T-helper 1 cell treated with Interleukin-12 subunit alpha and Interleukin-12 subunit beta and Interleukin-4 antibody, amounts not matched to agents 30 ng/mL and 1 ng/mL, for 36 hours (primary cell): ENCODE results near the gene NEAT1. TPM values are rescaled to one million over a fixed set of nuclear protein-coding genes. Genes with fewer than 3 reads are reported as not detected.

ENCODE experiments used
- intact Hi-C: fragments of 100-400 bp; cut with micrococcal nuclease; formaldehyde crosslinking; loops from one replicate; pipeline ENCODE4 v1.15.1; 2024
- total RNA-seq: library from RNA; stranded (reverse); gene quantifications from 2 replicates; pipeline ENCODE4 v1.2.3, GENCODE V29; 2022

The NEAT1 gene
- total RNA-seq, 1 donor from 2014 or later, result 1,002 TPM

- intact Hi-C loops, result loop anchor here (1.0 kb wide), 1 partner anchor 21 kb away; no protein-coding TSS in a partner anchor
Observed at GRCh38 chr11:65476632-65477148, 54.1 kb downstream of the NEAT1 start.

DNA sequence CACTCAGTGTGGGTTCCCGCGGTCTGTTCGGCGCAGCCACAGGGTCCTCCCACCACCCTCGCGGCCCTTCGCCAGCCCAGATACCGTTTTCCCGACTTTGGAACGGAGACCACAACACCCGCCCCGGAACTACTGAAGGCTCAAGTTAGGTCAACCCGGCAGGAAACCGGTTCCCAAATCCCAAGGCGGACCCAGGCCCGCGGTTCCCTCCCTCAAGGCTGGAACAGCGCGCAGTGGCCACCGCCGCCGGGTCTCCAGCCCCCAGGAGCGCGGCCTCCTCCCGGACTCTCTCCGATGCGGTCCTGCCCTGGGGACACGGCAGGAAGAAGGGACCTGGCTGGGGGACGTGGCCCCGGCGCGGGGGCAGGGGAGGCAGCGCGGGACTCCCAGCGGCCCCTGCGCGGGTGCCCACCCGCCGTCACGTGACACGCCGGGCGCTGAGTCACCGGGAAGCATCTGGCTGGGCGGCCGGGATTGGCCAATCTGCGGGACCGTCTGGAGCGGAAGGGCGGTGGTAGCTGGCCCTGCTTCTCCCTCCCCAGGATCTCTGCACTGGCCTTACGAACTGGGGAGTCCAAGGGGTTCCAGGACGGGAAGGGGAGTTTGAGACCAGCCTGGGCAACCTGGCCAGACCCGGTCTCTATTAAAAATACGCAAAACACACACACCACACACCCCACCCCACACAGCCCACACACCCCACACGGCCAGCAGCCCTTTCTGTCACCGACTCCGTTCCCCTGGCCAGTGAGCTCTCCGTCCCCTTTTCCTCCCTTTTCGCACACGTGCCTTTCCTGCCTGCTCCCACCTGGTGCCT, 54.8 kb downstream of the NEAT1 start:
- intact Hi-C loops, result loop anchor here (1.0 kb wide), 1 partner anchor 20 kb away; no protein-coding TSS in a partner anchor

- intact Hi-C loops, result no loop called here
Observed at GRCh38 chr11:65478388-65479183, 56.0 kb downstream of the NEAT1 start.

GRCh38 chr11:65479184-65480145, 56.9 kb downstream of the NEAT1 start:
- intact Hi-C loops, result no loop called here

GRCh38 chr11:65482306-65482850, 59.8 kb downstream of the NEAT1 start:
- intact Hi-C loops, result no loop called here

GRCh38 chr11:65485920-65486219, 63.3 kb downstream of the NEAT1 start:
- intact Hi-C loops, result no loop called here

GRCh38 chr11:65486570-65487466, 64.2 kb downstream of the NEAT1 start:
- intact Hi-C loops, result no loop called here

DNA sequence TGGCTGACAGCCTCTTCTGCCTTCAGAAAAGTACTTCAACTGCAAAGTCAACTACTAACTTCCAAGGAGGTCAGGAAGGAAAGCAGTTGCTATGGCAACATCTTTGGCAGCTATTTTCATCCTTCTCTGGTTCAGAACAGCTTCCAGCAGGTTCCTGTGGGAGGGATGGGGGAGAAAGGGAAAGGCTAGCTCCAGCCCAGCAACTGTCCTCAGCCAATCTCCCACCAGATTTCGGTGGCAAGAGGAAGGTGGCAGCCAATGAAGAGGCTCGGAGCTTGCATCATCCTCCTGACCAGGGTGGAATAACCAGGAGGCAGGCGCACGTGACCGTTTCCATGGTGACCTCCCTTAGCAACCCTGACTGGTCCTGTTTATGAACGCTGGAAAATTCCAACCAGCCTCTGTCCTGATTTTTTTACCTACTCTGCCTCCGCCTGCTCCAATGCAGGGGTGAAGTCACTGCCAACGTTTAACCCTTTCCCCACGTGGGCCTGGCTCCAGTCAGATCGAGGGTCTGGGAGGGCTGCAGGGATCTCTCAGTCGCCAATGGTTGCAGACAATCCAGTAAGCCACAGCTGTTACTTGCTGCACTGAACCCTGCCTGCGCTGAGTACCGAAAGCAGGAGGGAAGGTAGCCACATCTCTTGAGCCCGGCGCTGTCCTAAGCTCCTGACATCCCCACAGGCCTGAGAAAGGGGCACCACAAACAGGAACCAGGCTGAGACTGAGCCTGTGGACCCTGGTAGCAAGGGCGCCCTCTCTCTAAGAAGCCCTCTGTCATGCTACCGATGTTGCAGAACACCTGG, 65.1 kb downstream of the NEAT1 start:
- intact Hi-C loops, result no loop called here

DNA sequence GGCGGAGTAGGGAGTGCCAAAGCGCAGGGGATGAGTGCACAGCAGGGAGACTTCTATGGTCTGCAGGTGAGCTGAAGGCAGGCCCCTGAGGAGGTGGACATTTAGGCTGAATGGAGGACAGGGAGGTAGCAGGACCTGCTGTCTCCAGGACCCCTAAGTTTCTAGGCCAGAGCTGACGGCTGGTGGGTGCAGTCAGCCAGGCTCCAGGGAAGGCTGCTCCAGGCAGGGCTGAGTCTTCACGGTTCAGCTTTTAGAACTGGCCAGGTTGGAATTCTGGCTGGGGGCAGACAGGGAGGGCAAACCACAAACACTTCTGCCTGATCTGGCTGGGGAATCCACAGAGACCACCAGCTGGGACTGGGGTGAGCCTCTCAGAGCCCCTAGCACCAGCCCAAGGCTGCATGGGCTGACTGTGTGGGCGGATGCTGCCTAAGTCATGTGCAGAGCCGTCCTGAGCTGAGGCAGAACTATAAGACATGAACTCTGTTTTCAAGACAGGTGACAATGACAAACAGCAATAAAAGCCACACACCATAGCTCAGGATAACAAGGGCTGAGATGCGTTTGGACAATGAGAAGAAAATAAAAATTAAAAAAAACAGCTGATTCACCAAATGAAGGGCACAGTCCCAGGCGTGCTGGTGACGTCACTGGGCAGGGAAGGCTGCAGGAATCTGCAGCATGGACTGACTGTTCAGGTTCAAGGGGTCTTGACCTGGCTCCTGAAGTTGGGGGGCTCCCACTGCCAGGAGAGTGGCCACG, 65.9 kb downstream of the NEAT1 start:
- intact Hi-C loops, result no loop called here

DNA sequence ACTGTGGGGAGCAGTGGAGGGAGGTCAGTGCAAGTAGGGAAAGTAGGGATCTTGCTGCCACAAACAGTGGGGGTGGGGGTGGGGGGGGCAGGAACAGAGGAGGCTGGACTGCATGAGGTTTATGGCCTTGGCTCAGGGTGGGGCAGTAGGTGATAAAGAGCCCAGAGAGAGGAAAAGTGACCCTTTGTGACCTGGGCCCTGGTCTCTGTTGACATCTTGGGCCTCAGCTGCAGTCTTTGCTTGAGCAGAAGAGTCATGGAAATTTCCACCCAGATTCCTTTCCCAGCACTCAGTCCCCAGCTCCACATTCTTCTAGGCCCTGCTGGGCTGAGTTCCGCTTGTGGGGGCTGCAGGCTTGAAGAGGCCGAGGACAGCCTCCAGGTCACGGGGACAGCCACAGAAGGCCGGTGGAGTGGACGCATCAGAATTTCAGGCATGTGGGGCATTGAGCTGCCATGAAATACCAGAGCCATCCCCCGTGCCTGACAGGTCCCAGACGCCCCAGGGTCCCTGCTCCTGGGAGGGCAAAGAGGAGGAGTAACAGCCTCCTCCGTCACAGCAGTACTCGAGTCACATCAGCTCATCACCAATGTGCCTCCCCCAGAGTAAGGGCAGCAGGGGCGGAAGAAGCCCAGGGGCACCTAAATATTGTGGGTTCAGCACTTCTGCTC, 66.6 kb downstream of the NEAT1 start:
- intact Hi-C loops, result no loop called here

DNA sequence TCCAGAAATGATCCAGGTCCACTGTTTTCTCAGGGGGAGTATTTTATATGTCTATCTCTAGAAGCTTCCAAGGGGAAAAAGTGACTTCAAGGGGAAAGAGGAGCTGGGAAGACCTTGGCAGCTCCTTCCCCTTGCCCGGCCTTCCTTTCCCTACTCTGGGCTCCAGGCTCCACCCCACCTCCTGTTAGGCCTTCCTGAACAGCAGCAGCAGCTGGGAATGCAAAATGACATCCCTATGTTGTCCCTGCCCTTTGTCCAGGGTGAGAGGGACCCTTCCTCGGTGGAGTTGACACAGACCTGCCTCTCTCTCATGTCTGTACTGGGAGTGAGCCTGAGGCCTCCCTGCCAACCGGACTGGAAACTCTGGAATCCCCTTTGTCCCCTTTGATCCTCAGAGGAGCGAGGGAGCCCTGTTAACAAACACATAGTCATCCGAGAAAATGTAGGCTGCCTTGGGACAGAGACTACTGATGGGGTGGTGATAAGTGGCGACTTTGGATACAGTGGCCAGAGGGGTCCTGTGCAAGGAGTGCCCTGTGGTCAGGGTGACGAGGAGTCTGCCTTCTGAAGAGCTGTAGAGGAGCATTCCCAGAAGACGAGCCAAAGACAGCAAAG, 67.2 kb downstream of the NEAT1 start:
- intact Hi-C loops, result no loop called here

- intact Hi-C loops, result no loop called here
Observed at GRCh38 chr11:65491163-65491465, 68.5 kb downstream of the NEAT1 start.

- intact Hi-C loops, result no loop called here
Observed at GRCh38 chr11:65491614-65492386, 69.2 kb downstream of the NEAT1 start.

- intact Hi-C loops, result no loop called here
Observed at GRCh38 chr11:65492387-65492636, 69.7 kb downstream of the NEAT1 start.

DNA sequence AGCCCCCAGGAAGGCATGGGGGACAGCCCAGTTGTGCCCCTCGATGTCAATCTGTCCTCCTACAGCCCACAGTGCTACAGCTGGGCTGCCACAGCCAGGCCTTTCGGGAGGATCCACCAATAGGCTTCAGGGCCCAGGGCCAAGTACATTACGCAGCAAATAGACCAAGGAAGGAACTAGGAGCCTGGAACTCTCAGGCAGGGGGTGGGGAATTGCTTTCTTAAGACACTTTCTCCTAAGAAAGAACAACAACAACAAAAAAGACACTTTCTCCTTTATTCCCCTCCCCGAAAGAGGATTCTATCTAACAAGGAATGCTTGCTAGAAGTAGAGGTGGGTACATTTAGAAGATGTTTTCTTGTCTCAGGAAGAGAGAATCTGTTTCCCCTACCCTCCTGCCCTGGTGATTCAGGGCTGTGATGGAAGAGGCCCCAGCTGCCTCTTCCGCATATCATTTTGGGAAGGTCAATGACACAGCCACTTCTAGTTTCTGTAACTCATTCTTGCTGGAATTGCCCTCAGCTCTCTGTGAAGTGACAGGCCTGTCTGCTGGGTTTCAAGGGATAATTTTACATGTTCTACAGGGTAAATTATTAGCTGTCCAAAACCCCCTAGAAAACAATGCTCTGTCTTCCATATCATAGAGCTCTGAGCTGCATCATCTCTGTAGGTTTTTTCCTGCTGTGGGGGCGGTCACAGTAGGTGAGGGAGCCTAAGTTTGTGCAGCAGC, 70.2 kb downstream of the NEAT1 start:
- intact Hi-C loops, result no loop called here
